ENCODE measurements around the gene TMEM69.
"Not testable (repeated sequence)": the region's sequence is repeated elsewhere in the genome, so short reads cannot be mapped to it uniquely, and the experiment has no call there.

The TMEM69 gene

GRCh38 chr1:45739641-45740156 is 51.7 kb downstream of the TMEM69 start:
- not testable (repeated sequence) for DNase-seq (ENCODE audit: low read depth)

Data from activated gamma-delta T cell treated with anti-CD3 and anti-CD28 coated beads, Interleukin-2, amount 50 U/mL, for 16 hours (primary cell).